DOHH2 (cell line): ENCODE data around the gene USH2A.

Source experiments
- H3F3A ChIP-seq: fragments of 200-600 bp; sonication (generic), shearing (Covaris generic); 2 replicates; pipeline ENCODE4 v1.6.0; 2016; ENCODE audit warnings: antibody characterized with exemption, mild to moderate bottlenecking; ENCODE audit not compliant: control insufficient read depth, insufficient read depth
- H3K27ac ChIP-seq: fragments of 200-600 bp; sonication (generic); 2 replicates; pipeline ENCODE4 v1.5.1; 2014; ENCODE audit warnings: low read depth, mild to moderate bottlenecking, low read length, moderate library complexity
- H3K27me3 ChIP-seq: fragments of 200-600 bp; sonication (generic); 2 replicates; pipeline ENCODE4 v1.6.1; 2014; ENCODE audit warnings: mild to moderate bottlenecking, low read length, mixed read lengths; ENCODE audit not compliant: control insufficient read depth
- H3K36me3 ChIP-seq: fragments of 200-600 bp; sonication (generic); 2 replicates; pipeline ENCODE4 v1.6.1; 2014; ENCODE audit warnings: mild to moderate bottlenecking, low read length, moderate library complexity, mixed read lengths; ENCODE audit not compliant: control insufficient read depth
- H3K4me1 ChIP-seq: fragments of 200-600 bp; sonication (generic); 2 replicates; pipeline ENCODE4 v1.6.1; 2014; ENCODE audit warnings: mild to moderate bottlenecking, low read length, mixed read lengths; ENCODE audit not compliant: control insufficient read depth
- H3K4me2 ChIP-seq: fragments of 200-600 bp; sonication (generic); 2 replicates; pipeline ENCODE4 v1.6.0; 2014; ENCODE audit warnings: mild to moderate bottlenecking, low read length, moderate library complexity
- H3K4me3 ChIP-seq: fragments of 200-600 bp; sonication (generic); 2 replicates; pipeline ENCODE4 v1.5.1; 2014; ENCODE audit warnings: mild to moderate bottlenecking, low read length, mixed read lengths
- H3K79me2 ChIP-seq: fragments of 200-600 bp; sonication (generic); 2 replicates; pipeline ENCODE4 v1.6.1; 2014; ENCODE audit warnings: mild to moderate bottlenecking, low read length, mixed read lengths; ENCODE audit not compliant: control insufficient read depth
- H3K9me2 ChIP-seq: fragments of 200-600 bp; sonication (generic); replicated peaks from 2 replicates; pipeline ENCODE4 v1.6.1; 2014; ENCODE audit warnings: mild to moderate bottlenecking, low read length, mixed read lengths; ENCODE audit not compliant: control insufficient read depth
- H3K9me3 ChIP-seq: fragments of 200-600 bp; sonication (generic); 2 replicates; pipeline ENCODE4 v1.6.1; 2014; ENCODE audit warnings: antibody characterized with exemption, low read length, mixed read lengths; ENCODE audit not compliant: control insufficient read depth, insufficient read depth
- H4K20me1 ChIP-seq: fragments of 200-600 bp; sonication (generic); 2 replicates; pipeline ENCODE4 v1.6.0; 2014; ENCODE audit warnings: low read depth, mild to moderate bottlenecking, antibody characterized with exemption, low read length, moderate library complexity; ENCODE audit not compliant: control insufficient read depth, insufficient read depth
- CTCF ChIP-seq: fragments of 200-600 bp; sonication (generic); IDR thresholded peaks from one replicate; pipeline ENCODE4 v1.5.1; 2014; ENCODE audit warnings: antibody characterized with exemption, mild to moderate bottlenecking, low read depth, low read length; ENCODE audit not compliant: poor library complexity, severe bottlenecking
- EZH2phosphoT487 ChIP-seq: fragments of 200-600 bp; sonication (generic); IDR thresholded peaks from 2 replicates; pipeline ENCODE4 v1.6.1; 2017; ENCODE audit warnings: borderline replicate concordance, mild to moderate bottlenecking, antibody characterized with exemption, low read length, moderate library complexity, mixed read lengths

USH2A gene

GRCh38 chr1:216237927-216238542 is 185.2 kb downstream of the USH2A start:
- no peaks in the 10 kb centered on the region for H3K4me1 ChIP-seq
- no peak overlapping the region for H3K4me3 ChIP-seq
- H3K9me2 ChIP-seq, result no peaks in the 10 kb centered on the region
- H3K36me3 ChIP-seq, result no peaks in the 10 kb centered on the region
- no peaks in the 10 kb centered on the region for H3K9me3 ChIP-seq
- H3K79me2 ChIP-seq, result no peaks in the 10 kb centered on the region
- TF ChIP-seq EZH2phosphoT487 (no peak), CTCF (no peak)
- H3K27ac ChIP-seq, result no peak overlapping the region
- H4K20me1 ChIP-seq, result no peaks in the 10 kb centered on the region
- H3F3A ChIP-seq, result no peaks in the 10 kb centered on the region
- H3K27me3 ChIP-seq, result no peaks in the 10 kb centered on the region
- no peak overlapping the region for H3K4me2 ChIP-seq

- H3K79me2 ChIP-seq, result no peaks in the 10 kb centered on the region
- H3K4me3 ChIP-seq, result no peak overlapping the region
- no peak for TF ChIP-seq EZH2phosphoT487
- H3K4me1 ChIP-seq, result no peaks in the 10 kb centered on the region
- no peaks in the 10 kb centered on the region for H3K36me3 ChIP-seq
- H3K9me2 ChIP-seq, result no peaks in the 10 kb centered on the region
- no peak overlapping the region for H3K27ac ChIP-seq
- no peaks in the 10 kb centered on the region for H4K20me1 ChIP-seq
- H3F3A ChIP-seq, result no peaks in the 10 kb centered on the region
- H3K4me2 ChIP-seq, result no peak overlapping the region
- no peaks in the 10 kb centered on the region for H3K27me3 ChIP-seq
- no peaks in the 10 kb centered on the region for H3K9me3 ChIP-seq
Observed at GRCh38 chr1:216224233-216224632, 199.0 kb downstream of the USH2A start.

GRCh38 chr1:216223486-216223885 is 199.8 kb downstream of the USH2A start:
- Histone ChIP-seq H3K9me2 (no peaks in the 10 kb centered on the region), H3K4me2 (no peak overlapping the region), H3K27ac (no peak overlapping the region), H3K4me3 (no peak overlapping the region), H3K27me3 (no peaks in the 10 kb centered on the region), H3K36me3 (no peaks in the 10 kb centered on the region), H3F3A (no peaks in the 10 kb centered on the region), H3K4me1 (no peaks in the 10 kb centered on the region), H3K79me2 (no peaks in the 10 kb centered on the region), H3K9me3 (no peaks in the 10 kb centered on the region), H4K20me1 (no peaks in the 10 kb centered on the region)
- no peak for TF ChIP-seq EZH2phosphoT487
- no peak for TF ChIP-seq CTCF

- no peaks in the 10 kb centered on the region for H3K4me1 ChIP-seq
- no peaks in the 10 kb centered on the region for H3K36me3 ChIP-seq
- no peaks in the 10 kb centered on the region for H3K9me3 ChIP-seq
- H3K4me3 ChIP-seq, result no peak overlapping the region
- no peaks in the 10 kb centered on the region for H3F3A ChIP-seq
- TF ChIP-seq CTCF (no peak), EZH2phosphoT487 (no peak)
- H3K4me2 ChIP-seq, result no peak overlapping the region
- H4K20me1 ChIP-seq, result no peaks in the 10 kb centered on the region
- no peaks in the 10 kb centered on the region for H3K9me2 ChIP-seq
- H3K27me3 ChIP-seq, result no peaks in the 10 kb centered on the region
- no peaks in the 10 kb centered on the region for H3K79me2 ChIP-seq
- no peak overlapping the region for H3K27ac ChIP-seq
Observed at GRCh38 chr1:216222288-216222687, 201.0 kb downstream of the USH2A start.
